ENCODE results near the gene SSH2.

The SSH2 gene

GRCh38 chr17:29619251-29619650 is 310.8 kb downstream of the SSH2 start:
- Histone ChIP-seq H3K9ac (ENCODE audit: low read length) (no peak overlapping the region), H4K20me1 (ENCODE audit: insufficient read depth, low read length) (no peaks in the 10 kb centered on the region), H3K9me2 (replicated peaks; ENCODE audit: insufficient read depth, low read length) (no peaks in the 10 kb centered on the region), H3K4me3 (ENCODE audit: low read length) (no peak overlapping the region), H3K4me2 (ENCODE audit: low read depth, low read length) (no peak overlapping the region), H3K9me3 (replicated peaks; ENCODE audit: insufficient read depth, low read length) (no peaks in the 10 kb centered on the region), H3K36me3 (replicated peaks; ENCODE audit: insufficient read depth, low read length) (no peaks in the 10 kb centered on the region), H3K27ac (ENCODE audit: low read length) (no peak overlapping the region), H3K4me1 (ENCODE audit: low read length) (peaks cover 40% of the 10 kb centered on the region), H3K79me2 (ENCODE audit: low read length) (no peaks in the 10 kb centered on the region), H3K27me3 (replicated peaks; ENCODE audit: insufficient read depth, low read length) (peaks cover 11% of the 10 kb centered on the region), H2AFZ (ENCODE audit: low read length) (no peak overlapping the region), H3F3A (ENCODE audit: insufficient read depth, low read length) (peaks cover 15% of the 10 kb centered on the region; the same call in 1 of the 2 replicates)
- TF ChIP-seq, protein P1, sequence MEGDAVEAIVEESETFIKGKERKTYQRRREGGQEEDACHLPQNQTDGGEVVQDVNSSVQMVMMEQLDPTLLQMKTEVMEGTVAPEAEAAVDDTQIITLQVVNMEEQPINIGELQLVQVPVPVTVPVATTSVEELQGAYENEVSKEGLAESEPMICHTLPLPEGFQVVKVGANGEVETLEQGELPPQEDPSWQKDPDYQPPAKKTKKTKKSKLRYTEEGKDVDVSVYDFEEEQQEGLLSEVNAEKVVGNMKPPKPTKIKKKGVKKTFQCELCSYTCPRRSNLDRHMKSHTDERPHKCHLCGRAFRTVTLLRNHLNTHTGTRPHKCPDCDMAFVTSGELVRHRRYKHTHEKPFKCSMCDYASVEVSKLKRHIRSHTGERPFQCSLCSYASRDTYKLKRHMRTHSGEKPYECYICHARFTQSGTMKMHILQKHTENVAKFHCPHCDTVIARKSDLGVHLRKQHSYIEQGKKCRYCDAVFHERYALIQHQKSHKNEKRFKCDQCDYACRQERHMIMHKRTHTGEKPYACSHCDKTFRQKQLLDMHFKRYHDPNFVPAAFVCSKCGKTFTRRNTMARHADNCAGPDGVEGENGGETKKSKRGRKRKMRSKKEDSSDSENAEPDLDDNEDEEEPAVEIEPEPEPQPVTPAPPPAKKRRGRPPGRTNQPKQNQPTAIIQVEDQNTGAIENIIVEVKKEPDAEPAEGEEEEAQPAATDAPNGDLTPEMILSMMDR (IDR thresholded peaks at IDR 0.05; ENCODE audit: low read length), result peak; percentile 27
- no peak for TF ChIP-seq EZH2phosphoT487 (IDR thresholded peaks at IDR 0.05; ENCODE audit: low read length)
- DNase-seq, result peak; percentile 31

- Histone ChIP-seq H3K4me3 (ENCODE audit: low read length) (peak overlapping the region; percentile 78), H3F3A (ENCODE audit: insufficient read depth, low read length) (peaks cover 15% of the 10 kb centered on the region; the same call in 1 of the 2 replicates), H3K27me3 (replicated peaks; ENCODE audit: insufficient read depth, low read length) (peaks cover 11% of the 10 kb centered on the region), H3K79me2 (ENCODE audit: low read length) (no peaks in the 10 kb centered on the region), H3K36me3 (replicated peaks; ENCODE audit: insufficient read depth, low read length) (no peaks in the 10 kb centered on the region), H3K27ac (ENCODE audit: low read length) (no peak overlapping the region), H3K9ac (ENCODE audit: low read length) (peak overlapping the region; percentile 92; the same call in 1 of the 2 replicates), H3K9me3 (replicated peaks; ENCODE audit: insufficient read depth, low read length) (no peaks in the 10 kb centered on the region), H3K4me2 (ENCODE audit: low read depth, low read length) (peak overlapping the region; percentile 99), H3K9me2 (replicated peaks; ENCODE audit: insufficient read depth, low read length) (no peaks in the 10 kb centered on the region), H2AFZ (ENCODE audit: low read length) (peak overlapping the region; percentile 89), H3K4me1 (ENCODE audit: low read length) (peaks cover 44% of the 10 kb centered on the region), H4K20me1 (ENCODE audit: insufficient read depth, low read length) (no peaks in the 10 kb centered on the region)
- no peak for DNase-seq
- TF ChIP-seq, protein P1 (IDR thresholded peaks at IDR 0.05; ENCODE audit: low read length), result no peak
- TF ChIP-seq EZH2 (optimal IDR thresholded peaks at IDR 0.05; ENCODE audit: low read depth, low read length) (no peak), EZH2phosphoT487 (IDR thresholded peaks at IDR 0.05; ENCODE audit: low read length) (no peak)
These were observed 311.6 kb downstream of the SSH2 start for GRCh38 chr17:29618272-29619065.

- peak overlapping the region; percentile 92 for H3K9ac ChIP-seq (ENCODE audit: low read length)
- H3K4me3 ChIP-seq (ENCODE audit: low read length), result peak overlapping the region; percentile 78
These were observed 312.4 kb downstream of the SSH2 start for GRCh38 chr17:29617481-29618271.

More at GRCh38 chr17:29617481-29618271, 312.4 kb downstream of the SSH2 start:
- H3K4me1 ChIP-seq (ENCODE audit: low read length), result peaks cover 44% of the 10 kb centered on the region
- H3K9me3 ChIP-seq (replicated peaks; ENCODE audit: insufficient read depth, low read length), result no peaks in the 10 kb centered on the region
- peaks cover 11% of the 10 kb centered on the region for H3K27me3 ChIP-seq (replicated peaks; ENCODE audit: insufficient read depth, low read length)
- H3K27ac ChIP-seq (ENCODE audit: low read length), result peak overlapping the region; percentile 68; the same call in 1 of the 2 replicates
- peak; percentile 90 for DNase-seq
- peak overlapping the region; percentile 89 for H2AFZ ChIP-seq (ENCODE audit: low read length)
- H3F3A ChIP-seq (ENCODE audit: insufficient read depth, low read length), result peaks cover 15% of the 10 kb centered on the region; the same call in 1 of the 2 replicates
- H3K79me2 ChIP-seq (ENCODE audit: low read length), result no peaks in the 10 kb centered on the region
- no peaks in the 10 kb centered on the region for H3K36me3 ChIP-seq (replicated peaks; ENCODE audit: insufficient read depth, low read length)
- no peaks in the 10 kb centered on the region for H3K9me2 ChIP-seq (replicated peaks; ENCODE audit: insufficient read depth, low read length)
- no peaks in the 10 kb centered on the region for H4K20me1 ChIP-seq (ENCODE audit: insufficient read depth, low read length)
- TF ChIP-seq, protein P1 (IDR thresholded peaks at IDR 0.05; ENCODE audit: low read length), result peak; percentile 89
- no peak for TF ChIP-seq EZH2phosphoT487 (IDR thresholded peaks at IDR 0.05; ENCODE audit: low read length)
- H3K4me2 ChIP-seq (ENCODE audit: low read depth, low read length), result peak overlapping the region; percentile 99
